Testis (tissue), 3 donors: ENCODE results near the gene ZNRF4. TPM values are rescaled to one million over a fixed set of nuclear protein-coding genes. Genes with fewer than 3 reads are reported as not detected.

Experiments used
- DNase-seq: peaks from one replicate; pipeline ENCODE4 v3.0.0-alpha.2; 2019
- H3K27ac ChIP-seq, 2 donors: fragments of 200-600 bp; sonication (generic); one replicate each; pipeline ENCODE4 v1.5.1; 2019
- H3K27me3 ChIP-seq: fragments of 200-600 bp; sonication (generic); one replicate; pipeline ENCODE4 v1.5.1; 2019
- H3K36me3 ChIP-seq: fragments of 200-600 bp; sonication (generic); one replicate; pipeline ENCODE4 v1.5.1; 2017; ENCODE audit warnings: low read depth; ENCODE audit errors: missing control alignments
- H3K4me1 ChIP-seq: fragments of 200-600 bp; sonication (generic); one replicate; pipeline ENCODE4 v1.5.1; 2019
- H3K4me3 ChIP-seq, 2 donors: fragments of 200-600 bp; sonication (generic); one replicate each; pipeline ENCODE4 v1.5.1; 2017 to 2019
- H3K9me3 ChIP-seq: fragments of 200-600 bp; sonication (generic); one replicate; pipeline ENCODE4 v1.5.1; 2017
- POLR2A ChIP-seq: fragments of 450-650 bp; IDR thresholded peaks from one replicate; pipeline ENCODE4 v1.6.1; 2017; ENCODE audit warnings: antibody characterized with exemption, mild to moderate bottlenecking, moderate library complexity
- WGBS, 2 donors: methylation state at CpG; one replicate each; pipeline ENCODE4 v1.1.5; 2018; 5-methylcytosine and 5-hydroxymethylcytosine counted together
- intact Hi-C: fragments of 100-400 bp; cut with DNase I; formaldehyde crosslinking; loops from one replicate; pipeline ENCODE4 v1.15.1; 2023; ENCODE audit warnings: low total_unique reads
- polyA plus RNA-seq: library from polyadenylated mRNA; stranded (reverse); fragments of 350-450 nt; fragmentation: Illumina TruSeq; extraction: RNeasy Lipid Tissue Mini Kit (QIAGEN cat#74804); gene quantifications from one replicate; pipeline ENCODE4 v1.2.3, GENCODE V29; 2014; ENCODE audit warnings: low read depth, low replicate concordance; ENCODE audit not compliant: insufficient read depth
- total RNA-seq, 2 donors: library from RNA; depleted of rRNA; stranded (reverse); fragments of >200 nt; gene quantifications; one replicate each; pipeline ENCODE4 v1.2.3, GENCODE V29; 2016
- TF ChIP-seq, protein P1 (sequence below), 3 experiments: fragments of 450-650 bp in 2 of 3; fragments of 200-600 bp in 1 of 3; sonication (generic) in 1 of 3; IDR thresholded peaks; one replicate each; pipeline ENCODE4 v1.5.1; 2016 to 2019; ENCODE audit warnings: antibody characterized with exemption in 3 of 3, mild to moderate bottlenecking in 2 of 3, moderate library complexity in 1 of 3

The ZNRF4 gene
- total and polyA plus RNA-seq, 3 donors from 2014 or later: 74.1 to 147 (median 137) TPM

DNA sequence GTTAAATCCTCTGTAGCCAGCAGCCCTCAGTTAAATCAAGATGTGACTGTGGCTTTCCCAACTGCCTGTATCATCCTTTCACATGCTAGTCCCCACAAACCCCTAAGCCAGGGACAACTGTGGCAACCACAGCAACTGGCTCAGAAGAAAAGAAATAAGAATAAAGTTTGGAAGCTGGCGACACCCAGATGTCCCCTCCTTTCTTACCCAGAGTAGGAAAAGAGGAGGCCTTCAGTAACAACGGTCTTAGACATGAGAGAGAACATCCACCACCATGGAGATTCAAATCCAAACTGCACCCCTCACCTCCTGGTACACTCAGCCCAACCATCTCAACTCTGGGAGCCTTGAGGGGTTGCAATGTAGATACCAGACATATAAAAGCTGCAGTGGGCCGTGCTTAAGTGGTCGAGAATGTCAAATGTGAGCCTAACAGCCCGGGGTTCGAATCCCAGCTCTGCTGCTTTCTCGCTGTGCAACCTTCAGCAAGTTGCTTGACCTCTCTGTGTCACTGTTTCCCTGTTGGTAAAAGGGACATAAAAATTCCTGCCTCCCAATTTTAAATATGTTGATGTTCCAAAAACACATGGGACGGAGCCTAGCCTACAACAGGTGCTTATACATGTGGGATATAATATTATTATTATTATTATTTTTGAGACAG, 23.8 kb downstream of the ZNRF4 start:
- Histone ChIP-seq H3K27me3 (no peaks in the 10 kb centered on the region), H3K4me3 (no peak overlapping the region), H3K36me3 (no peaks in the 10 kb centered on the region), H3K9me3 (no peaks in the 10 kb centered on the region), H3K27ac (no peak overlapping the region), H3K4me1 (no peaks in the 10 kb centered on the region)
- intact Hi-C loops: no loop called here
- DNase-seq: no peak
- no peak for TF ChIP-seq POLR2A
- TF ChIP-seq, protein P1, sequence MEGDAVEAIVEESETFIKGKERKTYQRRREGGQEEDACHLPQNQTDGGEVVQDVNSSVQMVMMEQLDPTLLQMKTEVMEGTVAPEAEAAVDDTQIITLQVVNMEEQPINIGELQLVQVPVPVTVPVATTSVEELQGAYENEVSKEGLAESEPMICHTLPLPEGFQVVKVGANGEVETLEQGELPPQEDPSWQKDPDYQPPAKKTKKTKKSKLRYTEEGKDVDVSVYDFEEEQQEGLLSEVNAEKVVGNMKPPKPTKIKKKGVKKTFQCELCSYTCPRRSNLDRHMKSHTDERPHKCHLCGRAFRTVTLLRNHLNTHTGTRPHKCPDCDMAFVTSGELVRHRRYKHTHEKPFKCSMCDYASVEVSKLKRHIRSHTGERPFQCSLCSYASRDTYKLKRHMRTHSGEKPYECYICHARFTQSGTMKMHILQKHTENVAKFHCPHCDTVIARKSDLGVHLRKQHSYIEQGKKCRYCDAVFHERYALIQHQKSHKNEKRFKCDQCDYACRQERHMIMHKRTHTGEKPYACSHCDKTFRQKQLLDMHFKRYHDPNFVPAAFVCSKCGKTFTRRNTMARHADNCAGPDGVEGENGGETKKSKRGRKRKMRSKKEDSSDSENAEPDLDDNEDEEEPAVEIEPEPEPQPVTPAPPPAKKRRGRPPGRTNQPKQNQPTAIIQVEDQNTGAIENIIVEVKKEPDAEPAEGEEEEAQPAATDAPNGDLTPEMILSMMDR (IDR thresholded peaks at IDR 0.05): no peak
- WGBS, 2 donors: 75 to 81% methylated on average over 8 of the region's 8 CpGs

DNA sequence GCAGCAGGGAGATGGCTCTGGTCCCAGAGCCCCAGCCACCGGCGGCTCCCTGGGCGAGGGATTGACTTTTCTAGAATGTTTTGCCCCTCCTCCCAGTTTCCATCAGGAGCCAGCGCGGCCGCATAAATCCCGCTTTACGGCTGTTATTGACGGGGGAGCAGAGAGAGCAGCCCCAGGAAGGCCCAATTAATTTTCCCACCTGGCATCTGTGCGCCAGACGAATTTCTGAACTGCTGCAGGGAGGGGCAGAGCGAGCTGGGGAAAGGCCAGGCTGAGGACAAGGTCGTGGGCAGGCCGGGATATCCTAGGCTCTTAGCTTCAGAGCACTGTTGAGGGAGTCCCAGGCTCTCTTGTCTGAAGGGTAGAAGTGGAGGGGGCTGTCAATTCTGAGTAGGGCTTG, 24.7 kb downstream of the ZNRF4 start:
- Histone ChIP-seq H3K36me3 (no peaks in the 10 kb centered on the region), H3K27me3 (no peaks in the 10 kb centered on the region), H3K9me3 (no peaks in the 10 kb centered on the region), H3K4me1 (no peaks in the 10 kb centered on the region), H3K4me3 (no peak overlapping the region), H3K27ac (no peak overlapping the region)
- intact Hi-C loops: no loop called here
- TF ChIP-seq, protein P1 (IDR thresholded peaks at IDR 0.05): no peak
- DNase-seq: no peak
- 35 to 40% methylated on average over 14 of the region's 14 CpGs for WGBS, 2 donors

DNA sequence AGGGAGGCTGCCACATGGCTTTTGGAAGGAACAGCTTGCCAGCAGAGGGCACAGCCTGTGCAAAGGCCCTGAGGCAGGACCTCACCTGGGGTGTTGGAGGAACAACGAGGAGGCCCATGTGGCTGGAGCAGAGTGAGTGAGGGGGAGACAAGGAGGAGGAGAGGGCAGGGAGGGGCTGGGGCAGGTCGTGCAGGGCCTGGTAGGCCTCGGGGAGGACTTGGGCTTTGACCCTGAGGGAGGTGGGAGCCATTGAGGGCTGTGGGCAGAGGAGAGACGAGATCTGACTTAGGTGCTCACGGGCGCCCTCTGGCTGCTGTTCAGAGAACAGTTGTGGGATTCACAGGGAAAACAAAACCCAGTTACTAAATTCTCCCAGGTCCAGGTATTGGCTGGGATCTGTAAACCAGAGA, 25.2 kb downstream of the ZNRF4 start:
- DNase-seq: no peak
- Histone ChIP-seq H3K27me3 (no peaks in the 10 kb centered on the region), H3K4me1 (no peaks in the 10 kb centered on the region), H3K9me3 (no peaks in the 10 kb centered on the region), H3K27ac (no peak overlapping the region), H3K4me3 (no peak overlapping the region), H3K36me3 (no peaks in the 10 kb centered on the region)
- intact Hi-C loops: no loop called here
- TF ChIP-seq, protein P1 (IDR thresholded peaks at IDR 0.05): no peak
- TF ChIP-seq POLR2A: no peak
- WGBS, 2 donors: 48 to 49% methylated on average over 6 of the region's 6 CpGs

DNA sequence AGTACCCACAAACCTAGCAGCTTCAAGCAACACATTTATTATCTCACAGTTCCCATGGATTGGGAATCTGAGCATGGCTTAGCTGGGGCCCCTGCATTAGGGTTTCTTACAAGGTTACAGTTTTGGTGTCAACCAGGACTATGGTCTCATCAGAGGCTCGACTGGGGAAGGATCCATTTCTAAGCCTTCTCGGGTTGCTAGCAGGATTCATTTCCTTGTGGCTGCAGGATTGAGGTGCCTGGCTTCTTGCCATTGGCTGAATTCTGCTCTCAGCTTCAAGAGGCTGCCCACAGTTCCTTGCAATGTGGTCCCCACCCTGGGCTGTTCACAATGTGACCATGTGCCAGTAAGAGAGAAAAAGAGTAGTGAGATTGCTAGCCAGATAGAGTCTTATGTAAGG, 26.7 kb downstream of the ZNRF4 start:
- H3K4me1 ChIP-seq: no peaks in the 10 kb centered on the region
- no peak overlapping the region for H3K4me3 ChIP-seq
- no peak for DNase-seq
- H3K27ac ChIP-seq: no peak overlapping the region
- H3K27me3 ChIP-seq: no peaks in the 10 kb centered on the region
- intact Hi-C loops: no loop called here
- TF ChIP-seq, protein P1 (IDR thresholded peaks at IDR 0.05): no peak
- no peaks in the 10 kb centered on the region for H3K36me3 ChIP-seq
- no peaks in the 10 kb centered on the region for H3K9me3 ChIP-seq
- 86 to 90% methylated on average over 2 of the region's 2 CpGs for WGBS, 2 donors
